HepG2 (cell line): ENCODE results near the gene GLDC.

Experiments used
- EP300 ChIP-seq, 3 experiments: sonication (generic) in 1 of 3; formaldehyde crosslinking in 1 of 3; IDR thresholded peaks; 2 replicates each; pipeline versions ENCODE4 v1.5.1 to v1.6.1; 2011 to 2020; ENCODE audit warnings: low read depth in 2 of 3, low read length in 2 of 3, borderline replicate concordance in 1 of 3, improper control_type of control experiment in 1 of 3, mild to moderate bottlenecking in 1 of 3, missing genetic modification reagents in 1 of 3, moderate library complexity in 1 of 3
- IRF2 ChIP-seq: IDR thresholded peaks from 2 replicates; pipeline ENCODE4 v1.6.1; 2018; ENCODE audit warnings: missing genetic modification reagents, missing compliant biosample characterization
- KLF13 ChIP-seq: sonication (generic); formaldehyde crosslinking; IDR thresholded peaks from 2 replicates; pipeline ENCODE4 v1.4.0; 2020; ENCODE audit warnings: mild to moderate bottlenecking, missing genetic modification reagents
- MAFF ChIP-seq: IDR thresholded peaks from 2 replicates; pipeline ENCODE4 v1.6.1; 2011; ENCODE audit warnings: low read depth, low read length, improper control_type of control experiment
- NFE2L2 ChIP-seq: fragments of 150-350 bp; IDR thresholded peaks from 2 replicates; pipeline ENCODE4 v1.6.1; 2014; ENCODE audit warnings: low read length
- RXRA ChIP-seq: sonication (generic); formaldehyde crosslinking; IDR thresholded peaks from 2 replicates; pipeline ENCODE4 v1.5.1; 2020; ENCODE audit warnings: missing genetic modification reagents
- SRSF9 ChIP-seq: fragments of 200-400 bp; formaldehyde crosslinking; IDR thresholded peaks from 2 replicates; pipeline ENCODE4 v1.6.1; 2018; ENCODE audit warnings: borderline replicate concordance, mild to moderate bottlenecking, low read depth, low read length; ENCODE audit not compliant: insufficient read depth, poor library complexity, severe bottlenecking
- TEAD2 ChIP-seq: sonication (generic); formaldehyde crosslinking; IDR thresholded peaks from 2 replicates; pipeline ENCODE4 v1.9.0; 2021; ENCODE audit warnings: missing genetic modification reagents

- TF ChIP-seq EP300 (IDR thresholded peaks at IDR 0.05; ENCODE audit: low read depth in 2 of 2, low read length in 2 of 2) (no peak), EP300 (CRISPR knock-in tag; IDR thresholded peaks at IDR 0.05; ENCODE audit: borderline replicate concordance) (no peak), NFE2L2 (no peak), IRF2 (no peak), MAFF (no peak), KLF13 (CRISPR knock-in tag) (no peak), TEAD2 (no peak), SRSF9 (no peak), RXRA (CRISPR knock-in tag) (no peak)
Observed at GRCh38 chr9:6538666-6539071, 106.9 kb downstream of the GLDC start.
